Measurements from ENCODE around the gene SAFB.
A peak's percentile ranks its signal among the peaks of the same experiment; 100 is the strongest.

- TF ChIP-seq ZNF70 (CRISPR knock-in tag; IDR thresholded peaks at IDR 0.05) (no peak), ZFP3 (CRISPR knock-in tag; IDR thresholded peaks at IDR 0.05) (no peak), PATZ1 (CRISPR knock-in tag; IDR thresholded peaks at IDR 0.05; ENCODE audit: borderline replicate concordance) (0 out of 2 replicates have a peak, but pooled peaks have one; percentile 25), ARNTL (CRISPR knock-in tag; IDR thresholded peaks at IDR 0.05; ENCODE audit: borderline replicate concordance, low read depth) (no peak), ESRRG (CRISPR knock-in tag; IDR thresholded peaks at IDR 0.05) (no peak)
These were observed 74.4 kb downstream of the SAFB start for GRCh38 chr19:5697022-5697889.
